Activated CD8-positive, alpha-beta memory T cell treated with anti-CD3 and anti-CD28 coated beads, Interleukin-2, amount 50 U/mL, for 1 hour (primary cell): ENCODE measurements around the gene CNTLN.
"Not testable (repeated sequence)": the region's sequence is repeated elsewhere in the genome, so short reads cannot be mapped to it uniquely, and the experiment has no call there.

ENCODE experiments used
- DNase-seq: peaks from one replicate; pipeline ENCODE4 v3.0.0-alpha.2; 2020; ENCODE audit errors: extremely low read depth

Gene CNTLN

GRCh38 chr9:17318821-17319320 lies 184.0 kb downstream of the CNTLN start:
- no peak for DNase-seq

- DNase-seq, result no peak
These were observed 185.0 kb downstream of the CNTLN start for GRCh38 chr9:17319864-17320263.

- no peak for DNase-seq
These were observed 188.3 kb downstream of the CNTLN start for GRCh38 chr9:17322882-17323864.

DNA sequence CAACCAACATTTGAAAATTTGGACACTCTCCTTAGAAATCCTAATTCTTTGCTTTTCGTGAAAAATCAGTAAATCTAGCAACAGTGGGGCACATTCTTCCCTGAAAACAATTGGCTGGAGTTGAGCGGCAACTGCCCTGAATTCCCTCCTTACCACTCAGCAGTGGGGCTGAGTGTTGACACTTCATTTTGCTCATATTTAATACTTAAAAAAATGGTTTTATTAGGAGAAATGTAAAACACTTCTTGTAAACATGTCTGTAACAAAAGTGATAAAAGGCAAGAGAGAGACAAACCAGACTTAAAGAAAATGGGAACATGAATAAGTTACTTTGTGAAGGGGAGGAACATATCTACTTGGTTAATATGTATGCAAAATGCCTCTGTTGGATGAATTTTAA lies 193.5 kb downstream of the CNTLN start:
- no peak for DNase-seq

- DNase-seq, result no peak
These were observed 195.3 kb downstream of the CNTLN start for GRCh38 chr9:17330097-17330496.

GRCh38 chr9:17332115-17332514 lies 197.3 kb downstream of the CNTLN start:
- no peak for DNase-seq

DNA sequence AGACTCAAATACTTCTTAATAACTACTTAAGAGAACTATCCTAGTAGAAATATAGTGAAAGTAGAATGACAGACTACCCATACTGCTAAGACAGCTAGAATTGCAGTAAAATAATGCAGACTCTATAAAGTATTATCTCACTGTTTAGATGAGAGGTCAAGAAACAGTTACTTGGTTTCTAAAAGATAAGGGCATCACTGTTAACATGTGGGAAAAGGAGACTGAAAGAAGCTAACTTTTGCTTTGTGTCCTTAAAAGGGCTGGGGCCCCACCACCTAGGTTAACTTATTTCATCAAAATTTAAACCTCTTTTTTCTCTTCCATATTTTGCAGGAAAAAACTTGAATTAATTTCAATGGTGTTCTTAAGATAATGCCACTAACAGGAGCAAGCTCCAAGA lies 204.3 kb downstream of the CNTLN start:
- DNase-seq, result no peak

DNA sequence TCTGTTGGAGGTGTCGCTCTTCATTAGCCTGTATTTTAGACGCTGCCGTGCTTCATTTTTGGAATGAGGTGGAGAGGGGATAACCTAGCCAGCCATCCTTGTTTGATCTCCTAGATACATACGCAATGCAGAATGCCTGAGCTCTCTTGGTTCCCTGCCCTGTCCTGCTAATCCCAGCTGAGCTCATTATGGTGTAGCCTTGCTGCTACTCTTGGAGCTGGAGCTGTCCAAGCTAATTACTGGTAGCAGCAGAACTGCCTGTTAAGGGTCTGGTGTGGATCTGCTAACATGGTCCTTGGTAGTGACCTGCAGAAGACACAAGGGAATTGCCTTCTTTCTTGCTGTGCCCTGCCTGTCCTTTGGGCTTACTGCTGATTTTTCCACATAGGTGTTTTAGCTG lies 207.9 kb downstream of the CNTLN start:
- no peak for DNase-seq

DNA sequence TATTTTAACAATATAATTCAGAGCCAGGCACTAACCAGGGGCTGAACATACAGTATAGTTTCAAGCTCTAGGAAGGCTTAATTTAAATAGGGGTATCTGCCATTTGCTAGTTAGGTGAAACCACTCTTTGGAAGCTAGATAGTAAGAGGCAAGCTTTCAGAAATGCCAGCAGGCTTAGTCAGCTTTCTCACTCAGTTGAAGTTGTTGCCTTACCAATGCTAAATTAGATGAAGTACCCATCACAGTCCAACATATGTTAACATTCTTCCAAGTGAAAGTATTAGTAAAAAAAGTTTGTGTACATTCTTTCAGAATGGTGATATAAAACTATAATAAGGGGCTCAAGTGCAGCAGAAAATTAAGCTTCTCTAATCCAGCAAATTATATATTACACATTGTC lies 215.0 kb downstream of the CNTLN start:
- no peak for DNase-seq

DNA sequence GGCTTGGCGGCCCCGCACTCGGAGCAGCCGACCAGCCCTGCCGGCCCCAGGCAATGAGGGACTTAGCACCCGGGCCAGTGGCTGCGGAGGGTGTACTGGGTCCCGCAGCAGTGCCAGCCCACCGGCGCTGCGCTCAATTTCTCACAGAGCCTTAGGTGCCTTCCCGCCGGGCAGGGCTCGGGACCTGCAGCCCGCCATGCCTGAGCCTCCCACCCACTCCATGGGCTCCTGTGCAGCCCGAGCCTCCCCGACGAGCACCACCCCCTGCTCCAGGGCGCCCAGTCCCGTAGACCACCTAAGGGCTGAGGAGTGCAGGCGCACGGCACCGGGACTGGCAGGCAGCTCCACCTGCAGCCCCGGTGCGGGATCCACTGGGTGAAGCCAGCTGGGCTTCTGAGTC lies 219.2 kb downstream of the CNTLN start:
- not testable (repeated sequence) for DNase-seq

DNA sequence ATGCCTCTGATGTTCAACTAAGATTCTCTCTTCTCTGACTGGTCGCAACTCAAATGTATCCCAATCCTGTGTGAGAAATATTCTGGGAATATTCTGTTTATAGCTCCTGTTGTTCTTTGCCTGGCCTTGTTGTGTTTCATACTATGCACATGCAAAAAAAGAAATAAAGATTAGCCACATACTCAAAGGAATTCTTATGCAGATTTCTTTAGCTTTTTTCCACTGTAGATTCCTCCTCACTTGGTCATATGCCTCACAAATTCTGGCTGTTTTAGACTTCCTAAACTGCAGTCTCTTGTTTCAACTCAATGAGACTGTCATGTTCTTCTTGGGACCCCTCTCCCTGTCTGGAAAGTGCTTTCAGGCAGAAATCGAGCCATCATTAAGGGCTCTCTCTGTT lies 226.5 kb downstream of the CNTLN start:
- DNase-seq, result no peak

DNA sequence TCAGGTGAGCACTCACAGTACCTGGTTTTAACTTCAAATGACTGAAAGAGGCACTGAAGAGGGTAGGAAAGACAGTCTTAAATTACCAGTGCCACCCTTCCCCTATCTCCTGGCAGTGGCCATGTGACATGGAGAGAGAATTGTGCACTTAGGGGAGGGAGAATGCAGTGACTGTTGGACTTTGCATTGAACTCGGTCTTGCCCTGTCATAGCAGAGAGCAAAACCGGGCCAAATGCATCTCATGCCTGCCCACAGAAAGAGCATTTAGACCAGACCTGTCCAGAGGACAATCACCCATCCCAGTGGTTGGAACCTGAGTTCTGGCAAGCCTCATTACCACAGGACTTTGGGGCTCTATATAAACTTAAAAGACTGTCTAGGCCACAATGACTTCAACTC lies 232.2 kb downstream of the CNTLN start:
- no peak for DNase-seq

DNA sequence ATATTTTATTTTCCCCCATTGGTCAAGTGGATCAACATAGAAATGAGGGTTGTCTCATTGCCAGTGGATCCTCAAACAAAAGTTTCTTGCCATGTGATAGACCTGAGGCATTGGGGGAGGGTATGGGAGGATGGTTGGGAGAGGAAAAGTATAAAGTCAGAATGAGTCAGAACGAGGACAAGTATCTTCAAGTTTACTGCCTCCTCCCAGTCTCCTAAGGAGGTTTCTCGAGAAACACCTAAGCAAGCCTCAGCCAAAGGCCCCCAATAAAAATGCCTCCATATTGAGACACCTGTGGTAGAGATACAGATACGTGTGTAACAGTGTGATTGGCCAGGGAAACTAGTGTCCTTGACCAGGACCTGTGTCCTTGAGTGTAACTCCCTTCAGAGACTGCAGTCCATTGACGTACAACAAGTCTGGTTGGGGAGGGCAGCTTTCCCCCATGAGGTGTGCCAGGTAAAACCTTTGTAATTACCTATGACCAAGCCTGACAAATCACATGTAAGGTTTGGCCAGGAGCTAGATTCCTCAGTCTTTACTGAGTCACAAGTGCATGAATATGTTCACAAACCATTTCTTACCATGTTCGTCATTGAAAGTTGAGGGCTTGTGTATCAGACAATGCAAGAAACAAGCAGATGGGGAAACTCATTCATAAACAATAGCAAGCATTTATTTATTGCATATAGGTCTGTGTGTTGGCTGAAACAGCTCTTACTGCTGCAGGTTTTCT lies 245.5 kb downstream of the CNTLN start:
- no peak for DNase-seq

DNA sequence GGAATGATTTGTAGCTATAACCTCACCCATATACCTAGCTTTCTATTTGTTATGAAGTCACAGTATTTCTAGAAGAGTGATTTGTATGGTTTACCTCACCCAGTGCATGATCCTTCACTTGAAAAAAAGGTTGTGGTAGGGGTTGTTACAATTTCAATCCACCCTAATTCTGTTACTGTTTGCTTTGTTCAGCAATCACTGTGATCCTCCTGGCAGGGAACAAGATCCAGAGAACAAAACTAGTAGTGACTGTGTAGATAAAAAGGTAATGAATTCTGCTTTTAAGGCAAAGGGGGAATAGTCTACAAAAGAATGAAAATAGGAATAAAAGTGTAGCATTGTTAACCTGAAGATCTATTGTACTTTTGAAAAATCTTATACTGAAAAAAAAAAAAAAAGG lies 252.7 kb downstream of the CNTLN start:
- DNase-seq, result no peak

GRCh38 chr9:17389026-17389425 lies 254.2 kb downstream of the CNTLN start:
- DNase-seq, result no peak

DNA sequence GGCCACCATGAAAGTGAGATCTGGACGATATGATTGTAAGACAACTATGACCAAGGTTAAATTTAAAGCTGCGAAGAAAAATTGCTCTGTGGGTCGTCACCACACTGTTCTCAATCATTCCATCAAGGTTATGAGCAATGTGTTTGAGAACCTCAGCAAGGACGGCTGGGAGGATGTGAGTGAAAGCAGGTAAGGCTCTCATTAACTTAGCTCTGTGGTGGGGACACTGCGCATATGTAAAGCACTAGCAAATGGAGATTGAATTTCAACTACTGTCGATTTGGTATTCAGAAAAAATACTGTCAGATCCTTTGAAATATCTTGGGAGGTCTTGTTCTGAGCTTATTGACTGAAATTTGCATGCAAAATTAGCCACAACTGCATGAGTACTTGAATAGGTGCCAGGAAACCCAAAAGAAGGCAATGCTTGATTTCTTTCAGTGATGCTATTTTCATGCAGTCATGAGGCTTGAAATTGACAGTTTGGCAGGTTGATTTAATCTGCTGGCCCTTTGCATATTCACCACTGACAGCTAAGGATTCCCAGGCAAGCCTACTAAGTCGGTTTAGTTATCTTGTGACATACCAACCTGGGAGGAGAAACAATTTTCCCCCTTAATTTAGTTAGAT lies 260.2 kb downstream of the CNTLN start:
- DNase-seq, result no peak

DNA sequence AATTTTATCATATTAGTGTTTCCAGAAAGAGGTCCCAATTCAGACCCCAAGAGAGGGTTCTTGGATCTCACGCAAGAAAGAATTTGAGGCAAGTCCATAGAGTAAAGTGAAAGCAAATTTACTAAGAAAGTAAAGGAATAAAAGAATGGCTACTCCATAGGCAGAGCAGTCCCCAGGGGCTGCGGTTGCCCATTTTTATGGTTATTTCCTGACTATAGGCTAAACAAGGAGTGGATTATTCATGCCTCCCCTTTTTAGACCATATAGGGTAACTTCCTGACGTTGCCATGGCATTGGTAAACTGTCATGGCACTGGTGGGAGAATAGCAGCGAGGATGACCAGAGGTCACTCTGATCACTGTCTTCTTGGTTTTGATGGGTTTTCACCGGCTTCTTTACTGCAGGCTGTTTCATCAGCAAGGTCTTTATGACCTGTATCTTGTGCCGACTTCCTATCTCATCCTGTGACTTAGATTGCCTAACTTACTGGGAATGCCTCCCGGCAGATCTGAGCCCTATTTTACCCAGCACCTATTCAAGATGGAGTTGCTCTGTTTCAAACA lies 262.4 kb downstream of the CNTLN start:
- DNase-seq, result not testable (repeated sequence)

- no peak for DNase-seq
These were observed 263.5 kb downstream of the CNTLN start for GRCh38 chr9:17398350-17398749.

DNA sequence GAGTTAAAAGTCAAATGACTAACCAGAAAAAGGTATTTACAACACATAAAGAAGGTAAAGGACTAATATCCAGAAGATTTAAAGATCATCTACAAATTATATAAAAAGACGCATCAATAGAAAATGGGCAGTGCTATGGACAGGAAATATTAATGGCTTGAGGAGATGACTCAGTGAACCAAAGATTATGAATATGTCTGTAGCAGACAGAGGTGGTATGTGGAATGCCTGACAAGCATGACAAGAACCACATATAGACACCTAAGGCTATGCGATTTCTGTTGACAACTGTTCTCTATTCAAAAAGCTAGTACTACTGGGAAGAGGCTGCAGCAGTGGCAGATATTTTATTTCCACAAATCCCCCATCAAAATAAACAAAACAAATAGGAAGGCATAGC lies 267.0 kb downstream of the CNTLN start:
- DNase-seq, result no peak

DNA sequence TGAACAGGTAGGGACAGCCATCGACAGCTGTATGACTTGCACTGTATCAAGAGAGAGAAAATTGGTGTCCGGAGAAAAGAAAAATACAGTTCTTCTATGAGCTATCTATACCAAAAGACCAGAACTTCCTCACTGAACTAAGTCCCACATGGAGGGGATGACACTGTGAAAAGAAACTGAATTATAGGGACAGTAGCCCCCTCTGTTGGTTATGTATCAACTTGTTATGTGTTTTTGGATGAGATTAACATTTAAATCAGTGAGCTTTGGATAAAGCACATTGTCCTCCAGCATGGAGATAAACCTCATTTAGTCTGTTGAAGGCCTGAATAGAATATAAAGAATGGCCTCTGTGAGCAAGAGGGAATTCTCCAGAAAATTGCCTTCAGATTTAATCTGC lies 267.5 kb downstream of the CNTLN start:
- no peak for DNase-seq

DNA sequence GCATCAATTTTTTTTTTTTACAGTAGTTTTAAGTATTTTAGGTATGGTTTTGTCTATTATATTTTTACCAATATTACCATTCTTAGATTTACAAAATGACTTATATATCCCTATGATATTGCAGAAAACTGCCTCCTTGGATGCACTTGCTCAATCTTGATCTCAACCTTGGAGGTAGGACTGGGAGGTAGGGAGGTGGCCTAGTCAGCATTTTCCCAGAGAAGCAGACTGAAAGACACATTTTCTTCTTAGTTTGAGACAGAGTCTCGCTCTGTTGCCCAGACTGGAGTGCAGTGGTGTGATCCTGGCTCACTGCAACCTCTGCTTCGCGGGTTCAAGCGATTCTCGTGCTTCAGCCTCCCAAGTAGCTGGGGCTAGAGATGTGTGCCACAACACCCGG lies 268.7 kb downstream of the CNTLN start:
- no peak for DNase-seq

DNA sequence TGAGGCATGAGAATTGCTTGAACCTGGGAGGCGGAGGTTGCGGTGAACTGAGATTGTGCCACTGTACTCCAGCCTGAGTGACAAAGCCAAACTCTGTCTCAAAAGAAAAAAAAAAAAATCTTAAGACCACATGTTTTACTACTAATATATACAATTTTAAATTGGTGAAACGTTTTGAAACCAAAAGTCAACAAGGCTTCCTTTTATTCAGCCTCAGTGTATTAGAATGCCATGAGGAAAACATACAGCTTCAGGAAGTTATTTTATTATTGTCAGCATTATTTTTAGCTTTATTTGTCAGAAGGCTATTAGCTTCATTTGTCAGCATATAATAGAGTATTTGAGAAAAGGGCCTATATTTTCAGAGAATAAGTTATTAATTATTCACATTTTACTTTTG lies 280.1 kb downstream of the CNTLN start:
- DNase-seq, result no peak
